ENCODE data around the gene NYAP1.

Gene NYAP1

GRCh38 chr7:100478958-100479660 lies 4.6 kb upstream of the NYAP1 start, which contains the start of gene TSC22D4:
TSC22D4 (minus strand) TSS chr7:100479214; CDS start chr7:100478038, 1,176 bp downstream.
- peaks cover 41% of the 10 kb centered on the region for H3K4me1 Mint-ChIP-seq
- H3K27ac Mint-ChIP-seq: peak within 1 kb of the TSS; percentile 96 to 99 (median 98)
- H3K4me3 Mint-ChIP-seq: peak within 1 kb of the TSS; percentile 100
- peaks cover 3% of the 10 kb centered on the region for H3K27me3 Mint-ChIP-seq (ENCODE audit: low read depth)
- peaks cover 3% of the 10 kb centered on the region for H3K36me3 Mint-ChIP-seq (ENCODE audit: low read depth)
- no peaks in the 10 kb centered on the region for H3K9me3 Mint-ChIP-seq
- TF ChIP-seq, protein P1, sequence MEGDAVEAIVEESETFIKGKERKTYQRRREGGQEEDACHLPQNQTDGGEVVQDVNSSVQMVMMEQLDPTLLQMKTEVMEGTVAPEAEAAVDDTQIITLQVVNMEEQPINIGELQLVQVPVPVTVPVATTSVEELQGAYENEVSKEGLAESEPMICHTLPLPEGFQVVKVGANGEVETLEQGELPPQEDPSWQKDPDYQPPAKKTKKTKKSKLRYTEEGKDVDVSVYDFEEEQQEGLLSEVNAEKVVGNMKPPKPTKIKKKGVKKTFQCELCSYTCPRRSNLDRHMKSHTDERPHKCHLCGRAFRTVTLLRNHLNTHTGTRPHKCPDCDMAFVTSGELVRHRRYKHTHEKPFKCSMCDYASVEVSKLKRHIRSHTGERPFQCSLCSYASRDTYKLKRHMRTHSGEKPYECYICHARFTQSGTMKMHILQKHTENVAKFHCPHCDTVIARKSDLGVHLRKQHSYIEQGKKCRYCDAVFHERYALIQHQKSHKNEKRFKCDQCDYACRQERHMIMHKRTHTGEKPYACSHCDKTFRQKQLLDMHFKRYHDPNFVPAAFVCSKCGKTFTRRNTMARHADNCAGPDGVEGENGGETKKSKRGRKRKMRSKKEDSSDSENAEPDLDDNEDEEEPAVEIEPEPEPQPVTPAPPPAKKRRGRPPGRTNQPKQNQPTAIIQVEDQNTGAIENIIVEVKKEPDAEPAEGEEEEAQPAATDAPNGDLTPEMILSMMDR (IDR thresholded peaks at IDR 0.05; ENCODE audit: unreplicated experiment in 3 of 3): no peak

DNA sequence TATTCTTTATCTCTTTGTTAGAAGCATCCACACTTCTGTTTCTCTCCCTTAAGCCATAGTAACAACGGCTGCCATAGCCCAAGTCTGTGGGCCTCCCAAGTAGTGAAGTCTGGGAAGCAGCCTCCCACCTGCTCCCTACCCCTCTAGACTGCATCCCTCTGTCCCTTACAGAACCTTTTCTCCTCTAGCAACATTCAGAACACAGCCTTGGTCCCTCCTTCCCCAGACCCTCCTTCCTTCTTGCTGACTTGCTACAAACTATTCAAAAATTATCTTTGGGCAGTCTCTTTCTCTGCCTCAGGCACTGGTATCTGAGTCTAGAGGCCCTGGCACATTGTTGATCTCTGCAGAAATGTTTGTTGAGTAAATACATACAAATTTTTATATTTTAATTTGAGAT lies 2.3 kb upstream of the NYAP1 start:
- Mint-ChIP-seq H3K36me3 (ENCODE audit: low read depth) (peaks cover 3% of the 10 kb centered on the region), H3K9me3 (no peaks in the 10 kb centered on the region), H3K4me3 (peak overlapping the region; percentile 66 to 82 (median 67)), H3K27me3 (ENCODE audit: low read depth) (peaks cover 3% of the 10 kb centered on the region), H3K4me1 (peaks cover 40% of the 10 kb centered on the region), H3K27ac (peak overlapping the region; percentile 43 to 81 (median 64))
- TF ChIP-seq, protein P1 (IDR thresholded peaks at IDR 0.05; ENCODE audit: unreplicated experiment in 3 of 3): no peak

- Mint-ChIP-seq H3K9me3 (no peaks in the 10 kb centered on the region), H3K4me3 (peak overlapping the region; percentile 92 to 94 (median 93)), H3K36me3 (ENCODE audit: low read depth) (no peaks in the 10 kb centered on the region), H3K4me1 (peaks cover 34% of the 10 kb centered on the region), H3K27ac (peak overlapping the region; percentile 73 to 86 (median 74)), H3K27me3 (ENCODE audit: low read depth) (peaks cover 3% of the 10 kb centered on the region)
- TF ChIP-seq, protein P1 (IDR thresholded peaks at IDR 0.05; ENCODE audit: unreplicated experiment in 3 of 3): no peak
Measured at GRCh38 chr7:100482728-100483089, 1.0 kb upstream of the NYAP1 start.

- Mint-ChIP-seq H3K4me1 (peaks cover 34% of the 10 kb centered on the region), H3K9me3 (no peaks in the 10 kb centered on the region), H3K4me3 (peak overlapping the region; percentile 92 to 94 (median 93)), H3K27ac (peak overlapping the region in 2 of 3 experiments; percentile 73 to 74), H3K36me3 (ENCODE audit: low read depth) (no peaks in the 10 kb centered on the region), H3K27me3 (ENCODE audit: low read depth) (peaks cover 3% of the 10 kb centered on the region)
- TF ChIP-seq, protein P1 (IDR thresholded peaks at IDR 0.05; ENCODE audit: unreplicated experiment in 3 of 3): peak; percentile 93 to 98 (median 94)
Measured at GRCh38 chr7:100483090-100483721, 521 bp upstream of the NYAP1 start.

GRCh38 chr7:100484673-100485045 lies 932 bp downstream of the NYAP1 start:
- Mint-ChIP-seq H3K4me1 (peaks cover 26% of the 10 kb centered on the region), H3K36me3 (ENCODE audit: low read depth) (no peaks in the 10 kb centered on the region), H3K9me3 (no peaks in the 10 kb centered on the region), H3K27ac (peak overlapping the region; percentile 40 to 67 (median 51)), H3K4me3 (peak overlapping the region; percentile 77 to 85 (median 84)), H3K27me3 (ENCODE audit: low read depth) (peaks cover 3% of the 10 kb centered on the region)
- TF ChIP-seq, protein P1 (IDR thresholded peaks at IDR 0.05; ENCODE audit: unreplicated experiment in 3 of 3): no peak
